Measurements from ENCODE around the gene CREB5.

Gene CREB5

GRCh38 chr7:28745351-28745750, 333.0 kb downstream of the CREB5 start:
- Mint-ChIP-seq H3K4me1 (ENCODE audit: low read depth) (no peaks in the 10 kb centered on the region), H3K27ac (no peak overlapping the region), H3K36me3 (ENCODE audit: low read depth) (no peaks in the 10 kb centered on the region), H3K27me3 (no peaks in the 10 kb centered on the region), H3K9me3 (no peaks in the 10 kb centered on the region), H3K4me3 (no peak overlapping the region)

DNA sequence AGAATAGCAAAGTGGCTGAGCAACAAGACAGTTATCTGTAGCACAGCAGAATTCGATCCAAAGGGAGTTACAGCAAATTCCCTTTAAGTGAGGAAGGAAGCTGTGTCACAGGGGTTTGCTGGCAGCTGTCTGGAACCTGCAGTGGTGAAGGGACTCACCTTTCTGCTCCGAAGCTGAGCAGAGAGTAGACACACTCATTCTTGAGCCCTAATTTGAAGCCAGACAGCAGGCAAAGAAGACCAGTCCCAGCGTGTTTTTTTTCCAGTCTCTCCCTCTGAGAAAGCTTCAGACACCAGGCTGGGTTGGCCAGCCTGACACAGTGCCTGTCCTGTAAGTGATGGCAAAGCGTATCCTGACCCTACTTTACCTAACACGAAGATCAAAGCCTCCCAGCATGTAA, 335.1 kb downstream of the CREB5 start:
- Mint-ChIP-seq H3K4me3 (no peak overlapping the region), H3K9me3 (no peaks in the 10 kb centered on the region), H3K4me1 (ENCODE audit: low read depth) (no peaks in the 10 kb centered on the region), H3K36me3 (ENCODE audit: low read depth) (no peaks in the 10 kb centered on the region), H3K27ac (no peak overlapping the region), H3K27me3 (no peaks in the 10 kb centered on the region)

DNA sequence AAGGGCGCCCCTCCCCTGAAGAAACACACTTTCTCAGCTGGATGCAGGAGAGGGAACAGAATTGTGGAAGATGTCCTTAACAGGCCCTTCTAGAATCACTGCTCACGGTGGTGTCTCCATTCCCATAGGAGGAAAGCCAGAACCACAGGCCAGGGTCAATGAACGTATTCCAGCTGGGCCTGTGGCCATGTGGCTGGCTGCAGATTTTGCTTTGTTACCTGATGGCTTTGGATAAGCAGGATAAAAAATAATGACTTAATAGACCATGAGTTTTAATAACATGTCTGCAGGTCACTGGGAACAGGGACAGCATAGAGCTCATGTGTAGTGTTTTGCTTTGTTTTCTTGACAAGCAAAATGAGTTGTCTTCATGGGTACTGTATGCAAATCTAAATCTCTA, 335.5 kb downstream of the CREB5 start:
- H3K9me3 Mint-ChIP-seq: no peaks in the 10 kb centered on the region
- H3K27ac Mint-ChIP-seq: no peak overlapping the region
- no peak overlapping the region for H3K4me3 Mint-ChIP-seq
- H3K27me3 Mint-ChIP-seq: no peaks in the 10 kb centered on the region
- H3K36me3 Mint-ChIP-seq (ENCODE audit: low read depth): no peaks in the 10 kb centered on the region
- no peaks in the 10 kb centered on the region for H3K4me1 Mint-ChIP-seq (ENCODE audit: low read depth)

DNA sequence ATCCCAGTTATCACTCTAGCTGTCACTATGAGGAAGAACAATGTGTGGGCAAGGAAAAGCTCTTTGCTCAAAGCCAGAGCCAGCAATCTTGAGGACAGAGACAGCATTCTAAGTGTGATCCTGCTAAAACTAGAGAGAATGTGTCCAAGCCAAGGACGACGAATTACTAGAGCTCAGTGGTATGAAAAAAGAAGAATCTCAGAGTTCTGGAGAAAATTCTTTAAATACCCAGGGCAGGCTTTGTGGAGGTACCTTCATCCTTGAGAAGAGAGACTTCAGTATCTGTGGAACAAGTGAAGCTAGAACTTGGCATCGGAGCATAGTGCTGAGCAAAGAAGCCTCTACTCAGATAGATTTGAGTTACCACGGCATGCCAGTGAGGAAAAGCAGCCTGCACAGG, 336.0 kb downstream of the CREB5 start:
- Mint-ChIP-seq H3K27ac (no peak overlapping the region), H3K4me1 (ENCODE audit: low read depth) (no peaks in the 10 kb centered on the region), H3K36me3 (ENCODE audit: low read depth) (no peaks in the 10 kb centered on the region), H3K27me3 (no peaks in the 10 kb centered on the region), H3K9me3 (no peaks in the 10 kb centered on the region), H3K4me3 (no peak overlapping the region)

GRCh38 chr7:28748933-28749584, 336.7 kb downstream of the CREB5 start:
- no peak overlapping the region for H3K27ac Mint-ChIP-seq
- no peaks in the 10 kb centered on the region for H3K4me1 Mint-ChIP-seq (ENCODE audit: low read depth)
- H3K9me3 Mint-ChIP-seq: no peaks in the 10 kb centered on the region
- no peak overlapping the region for H3K4me3 Mint-ChIP-seq
- no peaks in the 10 kb centered on the region for H3K36me3 Mint-ChIP-seq (ENCODE audit: low read depth)
- H3K27me3 Mint-ChIP-seq: no peaks in the 10 kb centered on the region

GRCh38 chr7:28749638-28750037, 337.3 kb downstream of the CREB5 start:
- Mint-ChIP-seq H3K36me3 (ENCODE audit: low read depth) (no peaks in the 10 kb centered on the region), H3K4me1 (ENCODE audit: low read depth) (no peaks in the 10 kb centered on the region), H3K9me3 (no peaks in the 10 kb centered on the region), H3K4me3 (no peak overlapping the region), H3K27me3 (no peaks in the 10 kb centered on the region), H3K27ac (no peak overlapping the region)

- H3K9me3 Mint-ChIP-seq: no peaks in the 10 kb centered on the region
- no peaks in the 10 kb centered on the region for H3K27me3 Mint-ChIP-seq
- H3K4me1 Mint-ChIP-seq (ENCODE audit: low read depth): no peaks in the 10 kb centered on the region
- H3K27ac Mint-ChIP-seq: no peak overlapping the region
- no peak overlapping the region for H3K4me3 Mint-ChIP-seq
- H3K36me3 Mint-ChIP-seq (ENCODE audit: low read depth): no peaks in the 10 kb centered on the region
These were observed 338.7 kb downstream of the CREB5 start for GRCh38 chr7:28750981-28751380.

DNA sequence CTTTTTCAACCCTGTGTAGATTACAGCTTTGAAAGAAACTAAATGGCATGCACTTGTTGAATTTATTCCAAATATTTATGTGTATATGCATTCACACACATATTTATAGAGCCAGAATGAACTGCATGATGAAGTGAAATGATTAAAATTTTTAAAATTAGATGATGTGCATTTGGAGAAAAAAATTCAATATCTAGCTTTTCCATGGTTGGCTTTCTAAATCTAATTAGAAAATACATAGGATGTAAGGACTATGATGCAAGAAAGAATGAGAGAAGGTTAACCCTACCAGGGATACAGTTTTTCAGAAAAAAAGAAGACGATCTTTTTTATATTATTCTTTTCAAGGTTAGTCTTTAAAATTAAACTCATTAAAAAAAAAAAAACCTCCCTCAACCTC, 341.3 kb downstream of the CREB5 start:
- H3K4me3 Mint-ChIP-seq: no peak overlapping the region
- H3K36me3 Mint-ChIP-seq (ENCODE audit: low read depth): no peaks in the 10 kb centered on the region
- no peaks in the 10 kb centered on the region for H3K9me3 Mint-ChIP-seq
- no peaks in the 10 kb centered on the region for H3K4me1 Mint-ChIP-seq (ENCODE audit: low read depth)
- no peak overlapping the region for H3K27ac Mint-ChIP-seq
- no peaks in the 10 kb centered on the region for H3K27me3 Mint-ChIP-seq

- H3K27me3 Mint-ChIP-seq: no peaks in the 10 kb centered on the region
- no peaks in the 10 kb centered on the region for H3K9me3 Mint-ChIP-seq
- H3K4me1 Mint-ChIP-seq (ENCODE audit: low read depth): no peaks in the 10 kb centered on the region
- no peak overlapping the region for H3K4me3 Mint-ChIP-seq
- H3K27ac Mint-ChIP-seq: no peak overlapping the region
- H3K36me3 Mint-ChIP-seq (ENCODE audit: low read depth): no peaks in the 10 kb centered on the region
These were observed 341.7 kb downstream of the CREB5 start for GRCh38 chr7:28754027-28754426.

DNA sequence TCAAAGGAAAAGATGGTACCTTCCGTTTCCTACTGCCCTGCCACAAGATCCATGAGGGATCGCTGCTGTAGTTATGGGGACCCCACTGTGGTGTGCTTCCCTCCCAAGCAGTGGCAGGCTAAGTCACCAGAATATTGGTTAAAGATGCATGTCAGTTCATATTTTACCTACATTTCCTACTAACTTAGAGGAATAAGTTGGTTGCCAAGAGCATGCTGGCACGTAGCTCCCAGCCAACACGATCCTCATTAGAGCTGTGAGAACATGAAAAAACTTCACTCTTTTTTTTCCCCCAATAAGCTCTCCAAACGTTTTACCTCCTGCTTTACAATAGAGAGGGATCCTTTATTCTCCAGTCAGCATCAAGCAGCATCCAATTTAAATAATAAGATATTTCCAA, 342.1 kb downstream of the CREB5 start:
- H3K4me3 Mint-ChIP-seq: no peak overlapping the region

GRCh38 chr7:28755255-28755654, 342.9 kb downstream of the CREB5 start:
- Mint-ChIP-seq H3K9me3 (no peaks in the 10 kb centered on the region), H3K27ac (no peak overlapping the region), H3K27me3 (no peaks in the 10 kb centered on the region), H3K4me3 (no peak overlapping the region), H3K4me1 (ENCODE audit: low read depth) (no peaks in the 10 kb centered on the region), H3K36me3 (ENCODE audit: low read depth) (no peaks in the 10 kb centered on the region)

More for the DNA sequence above, 342.1 kb downstream of the CREB5 start:
- Mint-ChIP-seq H3K36me3 (ENCODE audit: low read depth) (no peaks in the 10 kb centered on the region), H3K9me3 (no peaks in the 10 kb centered on the region), H3K27ac (no peak overlapping the region), H3K27me3 (no peaks in the 10 kb centered on the region), H3K4me1 (ENCODE audit: low read depth) (no peaks in the 10 kb centered on the region)

DNA sequence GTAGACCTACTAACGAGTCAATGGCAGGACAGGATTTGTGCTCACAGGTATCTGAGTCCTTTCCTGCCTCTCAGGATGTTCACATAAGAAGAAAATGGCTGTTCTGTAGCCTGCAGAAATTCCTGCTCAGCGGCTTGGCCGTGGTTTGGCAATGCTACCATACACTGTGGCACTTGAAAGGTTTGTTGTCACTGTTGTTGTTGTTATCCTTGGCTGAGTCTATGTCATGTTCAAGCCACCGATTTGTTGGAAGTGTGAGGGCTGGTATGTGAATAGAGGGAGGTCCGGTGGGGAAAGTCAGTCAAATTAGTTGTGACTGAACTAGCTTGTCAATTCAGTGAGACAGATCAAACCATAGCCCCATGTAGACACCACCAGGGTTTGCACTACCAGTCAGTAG, 345.9 kb downstream of the CREB5 start:
- Mint-ChIP-seq H3K4me1 (ENCODE audit: low read depth) (no peaks in the 10 kb centered on the region), H3K36me3 (ENCODE audit: low read depth) (no peaks in the 10 kb centered on the region), H3K27me3 (peaks cover 14% of the 10 kb centered on the region), H3K4me3 (no peak overlapping the region), H3K9me3 (no peaks in the 10 kb centered on the region), H3K27ac (no peak overlapping the region)

- no peaks in the 10 kb centered on the region for H3K4me1 Mint-ChIP-seq (ENCODE audit: low read depth)
- peaks cover 14% of the 10 kb centered on the region for H3K27me3 Mint-ChIP-seq
- H3K36me3 Mint-ChIP-seq (ENCODE audit: low read depth): no peaks in the 10 kb centered on the region
- no peaks in the 10 kb centered on the region for H3K9me3 Mint-ChIP-seq
- no peak overlapping the region for H3K4me3 Mint-ChIP-seq
- H3K27ac Mint-ChIP-seq: no peak overlapping the region
These were observed 347.2 kb downstream of the CREB5 start for GRCh38 chr7:28759475-28759971.

GRCh38 chr7:28761505-28761904, 349.2 kb downstream of the CREB5 start:
- Mint-ChIP-seq H3K27ac (no peak overlapping the region), H3K27me3 (peaks cover 14% of the 10 kb centered on the region), H3K4me3 (no peak overlapping the region), H3K4me1 (ENCODE audit: low read depth) (no peaks in the 10 kb centered on the region), H3K9me3 (no peaks in the 10 kb centered on the region), H3K36me3 (ENCODE audit: low read depth) (no peaks in the 10 kb centered on the region)

- H3K36me3 Mint-ChIP-seq (ENCODE audit: low read depth): no peaks in the 10 kb centered on the region
These were observed 350.3 kb downstream of the CREB5 start for GRCh38 chr7:28762651-28763050.

GRCh38 chr7:28766359-28766758, 354.0 kb downstream of the CREB5 start:
- Mint-ChIP-seq H3K4me3 (no peak overlapping the region), H3K4me1 (ENCODE audit: low read depth) (no peaks in the 10 kb centered on the region), H3K27ac (no peak overlapping the region), H3K27me3 (peaks cover 29% of the 10 kb centered on the region), H3K9me3 (no peaks in the 10 kb centered on the region), H3K36me3 (ENCODE audit: low read depth) (no peaks in the 10 kb centered on the region)

More at GRCh38 chr7:28762651-28763050, 350.3 kb downstream of the CREB5 start:
- peaks cover 17% of the 10 kb centered on the region for H3K27me3 Mint-ChIP-seq
- H3K4me1 Mint-ChIP-seq (ENCODE audit: low read depth): no peaks in the 10 kb centered on the region
- H3K9me3 Mint-ChIP-seq: no peaks in the 10 kb centered on the region
- no peak overlapping the region for H3K4me3 Mint-ChIP-seq
- H3K27ac Mint-ChIP-seq: no peak overlapping the region

Data from stimulated activated naive CD8-positive, alpha-beta T cell treated with anti-CD3 and anti-CD28 coated beads, Interleukin-15, Interleukin-2, amounts not matched to agents 100 ng/mL and 50 ng/mL, for 24 hours (primary cell).